ENCODE results near the gene MCUR1. TPM values are rescaled to one million over a fixed set of nuclear protein-coding genes. Genes with fewer than 3 reads are reported as not detected.

The MCUR1 gene
- total and polyA plus RNA-seq, 9 of the 15 experiments (the other 6 are each of a cell fraction or from before 2014, with no cell fraction given), result 5.1 to 60.2 (median 41.4) TPM

DNA sequence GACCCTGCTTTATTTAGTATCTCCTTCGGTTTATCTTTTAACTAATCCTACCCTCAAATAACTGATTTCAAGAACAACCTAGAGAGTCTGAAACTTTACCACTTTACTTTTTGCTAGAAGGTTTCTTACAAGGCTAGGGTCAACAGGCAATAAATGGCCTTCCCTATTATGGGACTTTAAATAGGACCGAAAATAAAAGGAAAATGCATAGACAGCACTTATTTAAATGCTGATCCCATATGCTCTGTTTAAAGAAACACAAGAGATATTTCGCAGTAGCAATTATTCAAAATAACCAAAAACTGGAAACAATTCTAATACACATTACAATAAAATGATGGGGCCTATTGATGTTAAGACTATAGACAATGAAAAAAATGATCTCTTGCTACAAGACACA is 13.7 kb downstream of the MCUR1 start:
- Histone ChIP-seq H3K4me1 (replicated peaks in 1 of 2; ENCODE audit: control insufficient read depth in 2 of 2, insufficient read depth in 2 of 2, low read length in 2 of 2) (no peaks in the 10 kb centered on the region), H2AFZ (ENCODE audit: low read depth, low read length) (no peak overlapping the region), H3K36me3 (ENCODE audit: control insufficient read depth, insufficient read depth, low read length) (peaks cover 70% of the 10 kb centered on the region), H4K20me1 (replicated peaks; ENCODE audit: control insufficient read depth, insufficient read depth, low read length) (no peaks in the 10 kb centered on the region), H3K9me1 (ENCODE audit: control insufficient read depth, insufficient read depth, low read length) (no peaks in the 10 kb centered on the region), H3K9ac (ENCODE audit: insufficient read depth in 1 of 2, low read depth in 2 of 2, low read length in 2 of 2) (no peak overlapping the region), H3K79me2 (ENCODE audit: control insufficient read depth, insufficient read depth, low read length) (no peaks in the 10 kb centered on the region), H3K4me2 (ENCODE audit: insufficient read depth, low read length) (no peak overlapping the region), H3K27ac (ENCODE audit: extremely low read depth, low read depth, low read length) (no peak overlapping the region), H3K9me3 (replicated peaks; ENCODE audit: control insufficient read depth, insufficient read depth, low read depth, low read length) (no peaks in the 10 kb centered on the region), H3K4me3 (no peak overlapping the region), H3K27me3 (ENCODE audit: control insufficient read depth in 2 of 2, insufficient read depth in 2 of 2, low read length in 2 of 2) (no peaks in the 10 kb centered on the region)
- no TSS peak for BruUV-seq (replicated peaks)
- in situ Hi-C loops (cut with MboI) (loop anchor here (5.0 kb wide), 1 partner anchor 267 kb away; no protein-coding TSS in a partner anchor), intact Hi-C loops (cut with micrococcal nuclease) (no loop called here)
- DNase-seq (ENCODE audit: extremely low read depth in 1 of 4, low spot score in 3 of 4) (no peak), ATAC-seq (no peak), FAIRE-seq (no peak)
- ChIA-PET POLR2A (no interaction called here), CTCF (ENCODE audit: low intra/inter-chr PET ratio) (no interaction called here)
- TF ChIP-seq, protein P1, sequence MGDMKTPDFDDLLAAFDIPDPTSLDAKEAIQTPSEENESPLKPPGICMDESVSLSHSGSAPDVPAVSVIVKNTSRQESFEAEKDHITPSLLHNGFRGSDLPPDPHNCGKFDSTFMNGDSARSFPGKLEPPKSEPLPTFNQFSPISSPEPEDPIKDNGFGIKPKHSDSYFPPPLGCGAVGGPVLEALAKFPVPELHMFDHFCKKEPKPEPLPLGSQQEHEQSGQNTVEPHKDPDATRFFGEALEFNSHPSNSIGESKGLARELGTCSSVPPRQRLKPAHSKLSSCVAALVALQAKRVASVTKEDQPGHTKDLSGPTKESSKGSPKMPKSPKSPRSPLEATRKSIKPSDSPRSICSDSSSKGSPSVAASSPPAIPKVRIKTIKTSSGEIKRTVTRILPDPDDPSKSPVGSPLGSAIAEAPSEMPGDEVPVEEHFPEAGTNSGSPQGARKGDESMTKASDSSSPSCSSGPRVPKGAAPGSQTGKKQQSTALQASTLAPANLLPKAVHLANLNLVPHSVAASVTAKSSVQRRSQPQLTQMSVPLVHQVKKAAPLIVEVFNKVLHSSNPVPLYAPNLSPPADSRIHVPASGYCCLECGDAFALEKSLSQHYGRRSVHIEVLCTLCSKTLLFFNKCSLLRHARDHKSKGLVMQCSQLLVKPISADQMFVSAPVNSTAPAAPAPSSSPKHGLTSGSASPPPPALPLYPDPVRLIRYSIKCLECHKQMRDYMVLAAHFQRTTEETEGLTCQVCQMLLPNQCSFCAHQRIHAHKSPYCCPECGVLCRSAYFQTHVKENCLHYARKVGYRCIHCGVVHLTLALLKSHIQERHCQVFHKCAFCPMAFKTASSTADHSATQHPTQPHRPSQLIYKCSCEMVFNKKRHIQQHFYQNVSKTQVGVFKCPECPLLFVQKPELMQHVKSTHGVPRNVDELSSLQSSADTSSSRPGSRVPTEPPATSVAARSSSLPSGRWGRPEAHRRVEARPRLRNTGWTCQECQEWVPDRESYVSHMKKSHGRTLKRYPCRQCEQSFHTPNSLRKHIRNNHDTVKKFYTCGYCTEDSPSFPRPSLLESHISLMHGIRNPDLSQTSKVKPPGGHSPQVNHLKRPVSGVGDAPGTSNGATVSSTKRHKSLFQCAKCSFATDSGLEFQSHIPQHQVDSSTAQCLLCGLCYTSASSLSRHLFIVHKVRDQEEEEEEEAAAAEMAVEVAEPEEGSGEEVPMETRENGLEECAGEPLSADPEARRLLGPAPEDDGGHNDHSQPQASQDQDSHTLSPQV (IDR thresholded peaks at IDR 0.05), result no peak
- no peak for TF ChIP-seq SAFB (IDR thresholded peaks at IDR 0.05; ENCODE audit: borderline replicate concordance, low read depth, low read length)
- no peak for TF ChIP-seq SRSF9 (IDR thresholded peaks at IDR 0.05; ENCODE audit: borderline replicate concordance, low read depth, low read length)
- no peak for TF ChIP-seq L3MBTL2 (IDR thresholded peaks at IDR 0.05)
- peak; percentile 69; the same call in 1 of the 2 replicates for TF ChIP-seq ZNF316 (IDR thresholded peaks at IDR 0.05)
- peak; percentile 24; the same call in 1 of the 2 replicates for TF ChIP-seq C11orf30 (IDR thresholded peaks at IDR 0.05; ENCODE audit: low read depth)
- TF ChIP-seq BRCA1 (IDR thresholded peaks at IDR 0.05), result no peak
- no peak for TF ChIP-seq BRCA1 (CRISPR knock-in tag; IDR thresholded peaks at IDR 0.05)
- TF ChIP-seq SUPT5H (IDR thresholded peaks at IDR 0.05), result no peak
- no peak for TF ChIP-seq HMG20A (CRISPR knock-in tag; conservative IDR thresholded peaks at IDR 0.05)
- TF ChIP-seq, protein P2, sequence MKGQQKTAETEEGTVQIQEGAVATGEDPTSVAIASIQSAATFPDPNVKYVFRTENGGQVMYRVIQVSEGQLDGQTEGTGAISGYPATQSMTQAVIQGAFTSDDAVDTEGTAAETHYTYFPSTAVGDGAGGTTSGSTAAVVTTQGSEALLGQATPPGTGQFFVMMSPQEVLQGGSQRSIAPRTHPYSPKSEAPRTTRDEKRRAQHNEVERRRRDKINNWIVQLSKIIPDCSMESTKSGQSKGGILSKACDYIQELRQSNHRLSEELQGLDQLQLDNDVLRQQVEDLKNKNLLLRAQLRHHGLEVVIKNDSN (CRISPR knock-in tag; IDR thresholded peaks at IDR 0.05), result no peak
- no peak for TF ChIP-seq ZNF699 (CRISPR knock-in tag; IDR thresholded peaks at IDR 0.05; ENCODE audit: insufficient replicate concordance)
- WGBS (ENCODE audit: insufficient coverage, low coverage, missing lambda C conversion rate), result 92% methylated on average over 3 of the region's 3 CpGs

Measured in K562 (cell line).